Left ventricle myocardium inferior (tissue), 1 donor: Measurements from ENCODE around the gene HAAO. TPM values are rescaled to one million over a fixed set of nuclear protein-coding genes. Genes with fewer than 3 reads are reported as not detected.
A peak's percentile ranks its signal among the peaks of the same experiment; 100 is the strongest.

ENCODE experiments used
- DNase-seq: peaks from one replicate; pipeline ENCODE4 v3.0.0-alpha.2; 2020
- H3K27ac ChIP-seq: fragments of 200-600 bp; replicated peaks from 2 replicates; pipeline ENCODE4 v1.8.0; 2021
- H3K27me3 ChIP-seq: fragments of 200-600 bp; 2 replicates; pipeline ENCODE4 v1.8.0; 2021; ENCODE audit warnings: low read depth
- H3K36me3 ChIP-seq: fragments of 200-600 bp; 2 replicates; pipeline ENCODE4 v1.8.0; 2021
- H3K4me1 ChIP-seq: fragments of 200-600 bp; 2 replicates; pipeline ENCODE4 v1.8.0; 2021
- H3K4me3 ChIP-seq: fragments of 200-600 bp; 2 replicates; pipeline ENCODE4 v1.8.0; 2021; ENCODE audit warnings: mild to moderate bottlenecking, moderate library complexity
- H3K9me3 ChIP-seq: fragments of 200-600 bp; replicated peaks from 2 replicates; pipeline ENCODE4 v1.8.0; 2021
- intact Hi-C: fragments of 100-400 bp; cut with micrococcal nuclease; formaldehyde crosslinking; loops from one replicate; pipeline ENCODE4 v1.11.0; 2022
- long read RNA-seq: library from polyadenylated mRNA; unstranded; transcript quantifications from one replicate; pipeline ENCODE4 v2.0.0, GENCODE V29; 2021
- total RNA-seq: library from RNA; stranded (reverse); fragmentation: NEBNext Ultra II Directional; extraction: Animal tissue kit (Norgen Biotek cat#: 25700); gene quantifications from one replicate; pipeline ENCODE4 v1.2.1, GENCODE V29; 2021
- TF ChIP-seq, protein P1 (sequence below): fragments of 200-600 bp; IDR thresholded peaks from 2 replicates; pipeline ENCODE4 v1.8.0; 2021; ENCODE audit warnings: antibody characterized with exemption, mild to moderate bottlenecking, borderline replicate concordance
- donor health status: DM: no; HTN: yes; CAD: no; lungs with severe emphysema.

HAAO gene
- total RNA-seq, result 2.3 TPM
- long read RNA-seq, result 0 reads

DNA sequence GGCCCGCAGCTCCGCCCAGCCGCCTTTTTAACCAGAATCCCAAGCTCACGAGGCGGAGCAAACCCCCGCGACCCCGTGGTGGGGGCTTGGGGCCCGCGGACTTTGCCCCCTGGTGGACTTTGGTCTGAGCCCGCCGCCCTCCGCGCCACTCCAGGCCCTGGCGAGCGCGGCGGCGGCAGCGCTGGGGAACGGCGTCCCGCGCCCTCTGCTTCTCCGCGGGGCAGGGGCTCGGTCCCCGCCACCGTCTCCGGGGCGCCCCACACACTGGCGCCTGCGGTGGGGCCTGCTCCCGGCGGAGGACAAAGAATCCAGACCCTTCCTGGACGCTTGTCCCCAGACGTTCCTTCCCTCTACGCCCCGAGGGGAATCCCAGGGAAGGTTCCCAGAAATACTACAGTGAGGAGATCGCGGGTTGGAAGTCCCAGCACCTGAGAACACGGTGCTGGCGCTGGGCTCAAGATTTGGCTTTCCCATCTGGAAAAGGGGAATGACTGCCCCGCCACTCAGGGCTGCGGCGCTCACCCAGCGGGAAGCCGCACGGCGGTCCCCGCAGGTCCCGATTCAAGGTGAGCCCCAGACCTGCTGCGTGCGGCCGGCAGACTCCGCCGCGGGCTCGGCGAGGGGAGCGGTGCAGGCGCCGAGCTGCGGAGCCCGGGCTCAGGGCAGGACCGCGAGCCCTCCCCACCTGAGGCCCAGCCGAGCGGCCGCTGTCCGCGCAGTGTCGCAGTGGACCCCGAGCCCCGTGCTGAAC, at the start of gene HAAO:
HAAO (minus strand) TSS at position 1 of the 751 bp plus-strand sequence. CDS start 47 bp downstream, outside the sequence.
- H3K27me3 ChIP-seq, result peaks cover 51% of the 10 kb centered on the region
- peak; percentile 68 for DNase-seq
- H3K36me3 ChIP-seq, result no peaks in the 10 kb centered on the region
- peak within 1 kb of the TSS; percentile 74 for H3K4me3 ChIP-seq
- TF ChIP-seq, protein P1, sequence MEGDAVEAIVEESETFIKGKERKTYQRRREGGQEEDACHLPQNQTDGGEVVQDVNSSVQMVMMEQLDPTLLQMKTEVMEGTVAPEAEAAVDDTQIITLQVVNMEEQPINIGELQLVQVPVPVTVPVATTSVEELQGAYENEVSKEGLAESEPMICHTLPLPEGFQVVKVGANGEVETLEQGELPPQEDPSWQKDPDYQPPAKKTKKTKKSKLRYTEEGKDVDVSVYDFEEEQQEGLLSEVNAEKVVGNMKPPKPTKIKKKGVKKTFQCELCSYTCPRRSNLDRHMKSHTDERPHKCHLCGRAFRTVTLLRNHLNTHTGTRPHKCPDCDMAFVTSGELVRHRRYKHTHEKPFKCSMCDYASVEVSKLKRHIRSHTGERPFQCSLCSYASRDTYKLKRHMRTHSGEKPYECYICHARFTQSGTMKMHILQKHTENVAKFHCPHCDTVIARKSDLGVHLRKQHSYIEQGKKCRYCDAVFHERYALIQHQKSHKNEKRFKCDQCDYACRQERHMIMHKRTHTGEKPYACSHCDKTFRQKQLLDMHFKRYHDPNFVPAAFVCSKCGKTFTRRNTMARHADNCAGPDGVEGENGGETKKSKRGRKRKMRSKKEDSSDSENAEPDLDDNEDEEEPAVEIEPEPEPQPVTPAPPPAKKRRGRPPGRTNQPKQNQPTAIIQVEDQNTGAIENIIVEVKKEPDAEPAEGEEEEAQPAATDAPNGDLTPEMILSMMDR, result peak; percentile 37
- H3K27ac ChIP-seq, result peak within 1 kb of the TSS; percentile 91
- intact Hi-C loops, result no loop called here
- H3K4me1 ChIP-seq, result peaks cover 39% of the 10 kb centered on the region
- H3K9me3 ChIP-seq, result no peaks in the 10 kb centered on the region

DNA sequence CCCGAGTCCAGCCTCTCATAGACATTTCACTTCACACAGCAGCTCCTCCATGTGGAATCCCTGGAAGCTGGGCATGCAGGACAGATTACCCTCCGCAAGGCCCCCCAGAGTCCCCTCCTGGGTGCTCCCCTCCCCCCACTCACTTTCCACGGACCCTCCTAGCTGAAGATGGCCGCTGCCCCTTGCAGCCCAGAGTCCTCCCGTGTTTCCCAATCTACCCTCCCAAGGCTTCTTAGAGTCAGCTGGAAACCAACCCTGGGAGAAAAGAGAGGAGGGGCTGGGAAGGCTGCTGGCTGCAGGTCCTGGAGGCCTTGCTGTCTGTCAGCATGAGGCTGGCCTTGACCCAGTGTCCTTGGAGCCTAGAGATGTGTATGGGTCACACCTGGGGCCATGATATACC, 49.0 kb upstream of the HAAO start:
- Histone ChIP-seq H3K9me3 (no peaks in the 10 kb centered on the region), H3K27ac (peak overlapping the region; percentile 58), H3K4me3 (no peak overlapping the region), H3K36me3 (no peaks in the 10 kb centered on the region), H3K27me3 (no peaks in the 10 kb centered on the region), H3K4me1 (peaks cover 41% of the 10 kb centered on the region)
- DNase-seq, result no peak
- intact Hi-C loops, result no loop called here
- TF ChIP-seq, protein P1, result no peak

DNA sequence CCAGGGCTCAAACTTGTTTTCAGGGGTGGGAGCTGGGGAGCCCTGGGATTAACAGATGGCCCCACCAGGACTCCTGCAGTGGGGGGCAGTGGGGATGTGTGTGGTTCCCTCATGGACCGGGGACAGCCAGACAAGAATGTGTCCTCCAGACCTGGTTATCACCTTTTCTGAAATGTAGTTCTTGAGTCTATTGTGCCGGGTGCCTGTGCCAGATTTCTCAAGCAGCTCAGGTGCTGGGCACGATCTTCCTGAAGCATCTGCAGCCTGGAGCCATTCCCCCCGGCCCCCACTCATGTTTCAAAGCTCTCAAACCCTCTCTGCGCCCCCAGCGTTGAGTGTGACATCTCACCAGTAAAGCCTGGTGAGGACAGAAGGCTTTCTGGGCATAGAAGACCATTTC, 48.4 kb upstream of the HAAO start:
- DNase-seq, result no peak
- Histone ChIP-seq H3K4me3 (no peak overlapping the region), H3K36me3 (no peaks in the 10 kb centered on the region), H3K4me1 (peaks cover 40% of the 10 kb centered on the region), H3K27me3 (no peaks in the 10 kb centered on the region), H3K27ac (peak overlapping the region; percentile 58), H3K9me3 (no peaks in the 10 kb centered on the region)
- TF ChIP-seq, protein P1, result no peak
- intact Hi-C loops, result no loop called here

DNA sequence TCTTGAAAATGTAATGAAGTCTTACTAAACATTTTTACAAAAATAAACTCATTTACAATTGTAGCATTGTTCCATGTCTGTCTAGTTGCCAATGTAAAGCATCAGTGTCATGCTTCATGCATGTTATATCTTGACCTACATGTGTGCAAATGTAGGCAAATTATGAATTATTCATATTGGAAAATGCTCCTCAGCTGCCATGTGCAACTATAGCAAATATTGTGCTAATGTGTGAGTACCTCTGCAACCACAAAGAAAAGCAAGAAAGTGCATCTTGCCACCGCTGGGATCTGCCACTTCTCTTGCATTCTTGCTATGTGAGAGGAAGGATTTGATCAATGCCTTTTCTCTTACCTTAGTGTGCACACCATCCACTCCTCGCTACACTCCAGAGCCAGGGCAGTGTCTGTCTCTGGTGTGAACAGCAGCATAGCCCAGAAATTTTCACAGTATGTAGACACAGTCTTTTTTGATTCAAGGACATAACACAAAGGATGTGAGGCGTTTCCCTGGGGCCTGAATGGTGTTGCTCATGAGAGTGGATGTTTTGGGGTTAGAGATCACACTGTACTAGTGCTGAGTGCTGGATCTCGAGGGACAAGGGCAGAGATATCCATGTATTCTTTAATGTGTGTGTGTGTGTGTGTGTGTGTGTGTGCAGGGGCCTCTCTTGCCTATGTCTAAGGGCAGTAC, 47.6 kb upstream of the HAAO start:
- Histone ChIP-seq H3K4me3 (no peak overlapping the region), H3K27me3 (no peaks in the 10 kb centered on the region), H3K9me3 (no peaks in the 10 kb centered on the region), H3K4me1 (peaks cover 32% of the 10 kb centered on the region), H3K36me3 (no peaks in the 10 kb centered on the region), H3K27ac (peak overlapping the region; percentile 58)
- DNase-seq, result no peak
- intact Hi-C loops, result no loop called here
- TF ChIP-seq, protein P1, result no peak

DNA sequence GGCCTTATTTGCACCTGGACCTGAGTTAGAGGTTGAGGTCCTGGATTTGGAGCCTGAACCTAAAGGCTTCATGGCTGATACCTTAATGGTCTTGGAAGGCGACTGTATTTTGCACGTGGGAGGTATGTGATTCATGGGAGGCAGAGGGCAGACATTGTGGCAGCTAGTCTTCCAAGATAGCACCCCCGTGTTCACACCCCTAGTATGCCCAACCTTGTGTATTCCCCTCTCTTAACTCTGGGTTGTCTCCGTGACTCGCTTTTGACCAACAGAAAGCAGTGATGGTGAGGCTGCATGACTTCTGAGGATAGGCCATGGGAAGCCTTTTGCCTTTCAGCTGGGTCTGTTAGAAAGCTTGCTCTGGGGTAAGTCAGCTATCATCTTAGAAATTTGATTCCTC, 45.8 kb upstream of the HAAO start:
- TF ChIP-seq, protein P1, result no peak
- Histone ChIP-seq H3K27ac (no peak overlapping the region), H3K4me3 (no peak overlapping the region), H3K36me3 (no peaks in the 10 kb centered on the region), H3K27me3 (no peaks in the 10 kb centered on the region), H3K9me3 (no peaks in the 10 kb centered on the region), H3K4me1 (peaks cover 26% of the 10 kb centered on the region)
- DNase-seq, result no peak
- intact Hi-C loops, result no loop called here
